CD4-positive, alpha-beta T cell treated with Interleukin-4 for 4 hours (primary cell): Measurements from ENCODE around the gene CNN2.

ENCODE experiments used
- DNase-seq: peaks from one replicate; pipeline ENCODE4 v3.0.0-alpha.2; 2020

The CNN2 gene

DNA sequence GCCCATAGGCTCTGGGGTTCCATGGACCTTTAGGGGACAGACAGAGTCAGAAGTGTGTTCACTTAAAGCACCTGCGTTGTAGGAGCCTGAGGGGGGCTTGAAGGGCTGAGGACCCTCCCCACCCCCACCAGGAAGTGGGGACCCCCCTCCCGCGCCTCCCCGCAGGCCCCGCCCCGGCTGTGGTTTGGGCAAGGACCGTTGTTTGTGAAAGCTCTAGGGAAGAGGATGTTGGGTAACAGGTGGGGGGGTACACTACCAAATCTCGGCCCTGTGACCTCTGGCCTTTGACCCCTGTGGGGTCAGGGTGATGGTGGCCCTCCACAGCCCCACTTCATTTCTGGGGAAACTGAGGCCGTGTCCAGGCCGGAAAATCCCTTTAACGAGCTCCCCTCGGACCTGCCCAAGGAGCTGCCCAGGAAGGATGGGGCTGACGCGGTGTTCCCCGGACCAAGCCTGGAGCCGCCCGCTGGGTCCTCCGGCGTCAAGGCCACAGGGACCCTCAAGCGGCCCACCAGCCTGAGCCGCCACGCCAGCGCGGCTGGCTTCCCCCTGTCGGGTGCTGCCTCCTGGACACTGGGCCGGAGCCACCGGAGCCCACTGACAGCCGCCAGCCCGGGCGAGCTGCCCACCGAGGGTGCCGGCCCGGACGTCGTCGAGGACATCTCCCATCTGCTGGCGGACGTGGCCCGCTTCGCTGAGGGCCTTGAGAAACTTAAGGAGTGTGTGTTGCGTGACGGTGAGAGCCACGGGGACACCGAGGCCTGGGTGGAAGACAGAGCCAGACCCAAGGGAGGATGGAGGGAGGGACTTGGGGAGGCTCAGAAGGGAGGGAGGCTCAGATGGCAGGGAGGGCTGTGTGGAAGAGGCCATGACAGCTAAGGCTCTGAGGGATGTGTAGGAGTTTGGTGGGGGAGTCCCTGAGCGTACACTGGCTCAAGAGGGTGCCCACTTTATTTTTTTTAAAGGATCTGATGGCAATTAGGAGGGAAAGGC is 41.9 kb downstream of the CNN2 start:
- DNase-seq = peak; percentile 79

DNA sequence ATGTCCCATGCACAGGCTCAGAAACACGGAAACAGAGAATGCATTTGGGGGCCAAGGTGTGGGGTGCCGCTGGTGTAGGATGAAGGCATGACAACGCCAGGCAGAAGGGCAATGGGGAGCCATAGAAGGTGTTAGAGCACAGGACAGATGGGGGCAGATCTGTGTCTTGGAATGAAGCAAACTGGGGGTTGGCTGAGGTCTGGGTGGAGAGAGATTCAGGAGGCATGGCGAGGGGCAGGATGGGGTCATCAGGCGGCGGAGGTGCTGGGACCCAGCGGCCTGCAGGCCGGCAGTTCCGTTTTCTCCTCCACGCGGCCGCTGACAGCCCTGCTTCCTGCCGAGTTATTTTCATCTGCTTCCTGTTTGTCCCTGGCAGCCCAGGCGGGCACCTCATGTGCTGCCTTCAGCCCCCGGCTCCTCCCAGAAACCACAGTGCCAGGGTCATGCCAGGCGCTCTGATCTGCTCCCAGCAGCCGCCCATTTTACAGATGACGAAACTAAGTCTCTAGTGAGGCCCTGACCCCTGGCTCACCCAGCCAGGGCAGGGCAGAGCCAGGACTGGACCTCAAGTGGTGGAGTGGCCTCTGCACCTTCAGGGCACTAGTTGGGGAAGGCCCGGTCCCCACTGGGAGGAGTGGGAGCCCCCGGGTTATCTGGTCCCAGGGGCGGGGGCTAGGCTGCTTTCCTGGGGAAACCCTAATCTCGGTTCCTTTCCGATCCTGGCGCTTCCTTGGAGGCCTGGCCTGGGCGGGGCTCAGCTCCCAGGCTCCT is 42.8 kb downstream of the CNN2 start:
- peak; percentile 85 for DNase-seq

DNA sequence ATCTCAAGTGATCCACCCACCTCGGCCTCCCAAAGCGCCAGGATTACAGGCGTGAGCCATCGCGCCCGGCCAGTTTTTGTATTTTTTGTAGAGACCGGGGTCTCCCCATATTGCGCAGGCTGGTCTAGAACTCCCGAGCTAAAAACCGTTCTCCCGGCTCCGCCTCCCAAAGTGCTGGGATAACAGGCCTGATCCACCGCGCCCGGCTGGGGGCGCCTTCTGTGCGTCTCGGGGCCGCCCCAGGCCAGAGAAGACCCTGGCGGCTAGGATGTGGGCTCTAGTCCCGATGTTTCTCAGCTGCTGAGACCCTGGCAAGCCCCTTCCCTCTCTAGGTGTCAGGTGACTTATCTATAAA is 44.1 kb downstream of the CNN2 start:
- no peak for DNase-seq

DNA sequence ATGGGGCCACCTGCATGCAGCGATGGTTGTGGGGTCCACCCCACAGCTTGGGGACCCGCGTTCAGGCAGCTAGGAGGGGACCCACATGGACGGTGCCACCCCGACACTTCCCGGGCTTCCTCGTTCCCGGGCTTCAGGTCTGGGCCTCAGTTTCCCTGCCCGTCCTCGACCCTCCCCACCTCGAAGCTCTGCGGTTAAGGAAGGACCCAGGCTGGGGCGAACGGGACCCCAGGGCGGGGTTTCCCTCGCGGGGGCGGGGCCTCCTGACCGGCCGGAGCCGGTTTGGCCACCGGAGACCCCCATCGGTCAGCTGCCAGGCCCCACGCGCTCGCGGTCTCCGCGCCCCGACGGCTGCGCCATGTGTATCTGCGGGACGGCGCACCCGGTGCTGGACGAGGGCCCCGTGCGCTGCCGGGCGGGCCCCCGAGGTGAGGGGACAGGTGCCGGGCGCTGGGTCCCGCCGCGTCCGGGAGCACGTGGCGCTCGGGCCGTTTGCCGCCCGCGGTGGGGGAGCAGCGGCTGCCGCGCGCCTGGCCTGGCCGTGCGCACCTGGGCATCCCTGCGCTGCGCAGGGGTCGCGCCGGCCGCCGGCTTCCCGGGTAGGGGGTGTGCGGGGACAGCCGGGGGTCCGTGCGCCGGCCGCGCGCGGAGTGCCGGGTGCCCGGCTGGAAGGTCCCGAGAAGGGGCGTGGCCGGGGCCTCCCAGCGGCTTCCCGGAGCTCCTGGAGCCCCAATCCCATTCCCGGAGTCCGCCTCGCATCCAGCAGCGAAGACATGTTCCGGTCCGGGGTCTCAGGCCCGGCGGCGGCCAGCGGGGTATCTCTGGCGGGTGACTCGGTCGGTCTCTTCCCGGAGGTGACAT is 44.8 kb downstream of the CNN2 start:
- no peak for DNase-seq

DNA sequence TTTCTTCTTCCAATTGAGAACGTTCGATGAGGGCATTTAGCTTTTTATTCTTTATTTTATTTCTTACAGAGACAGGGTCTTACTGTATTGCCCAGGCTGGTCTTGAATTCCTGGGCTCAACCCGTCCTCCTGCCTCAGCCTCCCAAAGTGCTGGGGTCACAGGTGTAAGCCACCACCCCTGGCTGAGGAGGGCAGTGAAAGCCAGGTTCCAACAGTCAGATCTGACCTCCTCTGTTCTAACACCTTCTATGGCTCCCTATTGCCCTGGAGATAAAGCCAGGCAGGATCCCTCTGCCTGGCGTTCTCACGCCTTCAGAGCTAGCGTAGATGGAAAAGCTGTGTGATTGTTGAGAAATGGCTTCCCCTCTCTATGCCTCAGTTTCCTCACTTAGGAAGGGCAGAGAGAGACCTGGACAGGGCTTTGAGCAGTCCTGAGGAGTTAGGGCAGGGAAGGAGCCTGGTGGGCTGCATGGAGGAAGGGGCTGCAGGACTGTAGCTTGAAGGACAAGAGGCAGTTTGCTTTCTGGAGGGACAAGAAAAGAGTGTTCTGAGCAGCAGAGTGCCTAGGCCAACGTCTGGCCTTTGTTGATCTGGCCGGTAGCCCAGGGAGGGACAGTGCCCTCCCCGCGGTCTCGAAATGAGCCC is 46.1 kb downstream of the CNN2 start:
- DNase-seq = no peak

DNA sequence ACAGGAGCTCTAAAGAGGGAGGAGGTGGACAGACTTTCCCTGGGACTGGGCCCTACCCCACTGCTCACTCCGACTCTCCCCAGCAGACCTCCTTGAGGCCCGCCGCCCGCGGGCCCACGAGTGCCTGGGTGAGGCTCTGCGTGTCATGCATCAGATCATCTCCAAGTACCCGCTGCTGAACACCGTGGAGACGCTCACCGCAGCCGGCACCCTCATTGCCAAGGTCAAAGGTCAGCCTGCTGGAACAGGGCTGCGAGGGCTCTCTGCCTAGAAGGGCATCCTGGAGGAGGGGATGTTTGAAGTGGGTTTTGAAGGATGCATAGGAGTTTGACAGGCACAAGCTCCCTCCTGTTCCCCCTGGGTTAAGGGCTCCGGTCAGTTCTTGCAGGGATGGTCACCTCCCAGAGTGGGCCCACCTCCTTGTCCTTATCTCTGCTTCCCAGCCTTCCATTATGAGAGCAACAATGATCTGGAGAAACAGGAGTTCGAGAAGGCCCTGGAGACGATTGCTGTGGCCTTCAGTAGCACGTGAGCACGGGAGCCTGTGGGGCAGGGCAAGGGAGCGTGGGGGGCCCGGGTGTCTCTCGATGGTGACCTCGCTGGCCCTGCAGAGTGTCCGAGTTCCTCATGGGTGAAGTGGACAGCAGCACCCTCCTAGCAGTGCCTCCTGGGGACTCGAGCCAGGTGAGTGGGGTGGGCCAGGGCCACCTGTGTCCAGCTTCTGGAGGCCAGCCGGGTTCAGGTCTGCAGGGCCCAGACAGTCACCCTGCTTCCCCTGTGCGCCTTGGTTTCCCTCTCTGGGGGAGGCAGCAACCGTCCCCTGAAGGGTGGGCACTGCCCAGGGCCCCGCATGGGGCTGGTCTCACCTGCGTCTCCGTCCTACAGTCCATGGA is 46.9 kb downstream of the CNN2 start:
- no peak for DNase-seq

DNA sequence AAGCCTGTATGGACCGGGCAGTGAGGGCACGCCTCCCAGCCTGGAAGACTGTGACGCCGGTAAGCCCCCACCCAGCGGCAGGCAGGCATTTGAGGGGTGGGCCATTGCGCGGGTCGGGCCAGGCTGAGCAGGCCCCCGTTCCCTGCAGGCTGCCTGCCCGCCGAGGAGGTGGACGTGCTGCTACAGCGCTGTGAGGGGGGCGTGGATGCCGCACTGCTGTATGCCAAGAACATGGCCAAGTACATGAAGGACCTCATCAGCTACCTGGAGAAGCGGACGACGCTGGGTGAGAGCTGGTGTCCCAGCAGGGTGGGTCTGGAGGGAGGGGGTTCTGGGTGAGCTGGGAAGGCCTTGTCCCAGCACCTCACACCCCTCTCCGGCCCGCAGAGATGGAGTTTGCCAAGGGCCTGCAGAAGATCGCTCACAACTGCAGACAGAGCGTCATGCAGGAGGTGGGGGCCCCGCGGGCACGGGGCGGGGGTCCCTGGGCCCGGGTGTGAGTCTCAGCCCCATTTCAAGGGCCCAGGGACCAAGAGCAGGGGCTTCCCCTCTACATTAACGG is 47.6 kb downstream of the CNN2 start:
- DNase-seq = no peak

DNA sequence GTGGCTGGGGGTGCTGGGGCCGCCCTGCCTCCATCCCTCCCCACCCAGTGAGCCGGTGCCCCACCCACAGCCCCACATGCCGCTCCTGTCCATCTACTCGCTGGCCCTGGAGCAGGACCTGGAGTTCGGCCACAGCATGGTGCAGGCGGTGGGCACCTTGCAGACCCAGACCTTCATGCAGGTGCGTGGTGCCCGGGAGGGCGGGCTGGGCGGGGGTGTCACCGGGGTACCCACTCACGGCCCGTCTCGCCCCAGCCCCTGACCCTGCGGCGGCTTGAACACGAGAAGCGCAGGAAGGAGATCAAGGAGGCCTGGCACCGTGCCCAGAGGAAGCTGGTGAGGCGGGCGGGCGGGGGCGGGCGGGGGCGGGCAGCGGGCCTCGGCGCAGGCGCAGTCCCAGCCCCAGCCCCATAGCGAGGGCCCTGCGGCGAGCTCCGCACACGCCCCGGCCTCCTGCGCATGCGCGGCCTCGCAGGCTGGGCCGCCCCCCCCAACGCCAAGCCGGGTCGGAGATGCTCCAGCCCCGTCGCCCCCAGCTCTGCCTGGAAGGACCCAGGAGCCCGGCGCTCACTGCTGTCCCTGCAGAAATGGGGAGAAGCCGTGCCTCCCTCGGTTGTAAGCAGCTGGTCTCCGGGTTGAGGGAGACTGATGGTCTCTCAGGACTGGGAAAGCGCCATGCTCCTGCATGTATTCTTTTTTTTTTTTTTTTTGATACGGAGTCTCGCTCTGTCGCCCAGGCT is 48.3 kb downstream of the CNN2 start:
- peak; percentile 94 for DNase-seq

DNA sequence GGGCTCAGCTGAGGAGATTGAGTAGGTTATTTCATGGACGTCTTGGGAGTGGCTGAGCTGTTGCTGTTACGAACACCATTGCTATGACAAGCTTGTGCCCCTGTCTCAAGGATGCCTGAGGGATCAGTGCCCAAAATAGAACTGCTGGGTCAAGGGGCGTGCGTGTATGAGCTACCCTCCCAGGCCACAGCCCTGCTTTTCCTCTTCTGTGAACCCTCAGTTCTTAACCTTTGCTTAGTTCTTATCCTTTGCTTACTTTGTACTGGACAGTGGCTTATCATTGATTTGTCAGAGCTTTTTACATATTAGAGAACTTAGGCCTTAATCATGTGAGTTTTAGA is 49.6 kb downstream of the CNN2 start:
- no peak for DNase-seq

DNA sequence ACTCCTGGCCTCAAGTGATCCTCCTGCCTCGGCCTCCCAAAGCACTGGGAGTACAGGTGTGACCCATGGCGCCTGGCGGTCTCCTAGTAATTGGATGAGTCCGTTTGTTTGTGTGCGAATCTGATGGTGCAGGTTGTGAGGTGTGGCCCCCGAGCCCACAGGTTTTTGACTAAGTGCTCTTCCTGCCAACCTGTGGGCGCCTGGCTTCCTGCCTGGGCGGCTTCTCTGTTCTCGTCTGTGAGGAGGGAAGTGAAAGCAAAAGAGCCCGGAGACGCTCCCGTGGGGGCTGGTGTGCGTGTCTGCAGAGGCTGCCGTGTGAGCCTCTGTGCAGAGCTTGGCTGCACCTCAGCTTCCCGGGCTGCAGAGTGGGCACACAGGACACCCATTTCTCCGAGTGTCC is 50.5 kb downstream of the CNN2 start:
- peak; percentile 98 for DNase-seq

DNA sequence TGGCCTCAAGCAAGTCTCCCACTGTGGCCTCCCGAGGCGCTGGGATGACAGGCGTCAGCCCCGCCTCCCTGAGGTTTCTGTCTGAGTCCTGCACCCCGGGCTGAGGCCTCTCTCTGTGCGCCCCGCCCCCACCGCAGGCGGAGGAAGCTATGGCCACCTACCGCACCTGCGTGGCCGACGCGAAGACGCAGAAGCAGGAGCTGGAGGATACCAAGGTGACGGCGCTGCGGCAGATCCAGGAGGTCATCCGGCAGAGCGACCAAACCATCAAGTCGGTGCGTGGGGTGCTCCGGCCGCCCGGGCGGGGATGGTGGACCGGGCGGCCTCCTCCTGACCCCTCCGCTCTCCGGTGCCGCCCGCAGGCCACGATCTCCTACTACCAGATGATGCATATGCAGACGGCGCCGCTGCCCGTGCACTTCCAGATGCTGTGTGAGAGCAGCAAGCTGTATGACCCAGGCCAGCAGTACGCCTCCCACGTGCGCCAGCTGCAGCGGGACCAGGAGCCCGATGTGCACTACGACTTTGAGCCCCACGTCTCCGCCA is 53.2 kb downstream of the CNN2 start:
- peak; percentile 67 for DNase-seq

DNA sequence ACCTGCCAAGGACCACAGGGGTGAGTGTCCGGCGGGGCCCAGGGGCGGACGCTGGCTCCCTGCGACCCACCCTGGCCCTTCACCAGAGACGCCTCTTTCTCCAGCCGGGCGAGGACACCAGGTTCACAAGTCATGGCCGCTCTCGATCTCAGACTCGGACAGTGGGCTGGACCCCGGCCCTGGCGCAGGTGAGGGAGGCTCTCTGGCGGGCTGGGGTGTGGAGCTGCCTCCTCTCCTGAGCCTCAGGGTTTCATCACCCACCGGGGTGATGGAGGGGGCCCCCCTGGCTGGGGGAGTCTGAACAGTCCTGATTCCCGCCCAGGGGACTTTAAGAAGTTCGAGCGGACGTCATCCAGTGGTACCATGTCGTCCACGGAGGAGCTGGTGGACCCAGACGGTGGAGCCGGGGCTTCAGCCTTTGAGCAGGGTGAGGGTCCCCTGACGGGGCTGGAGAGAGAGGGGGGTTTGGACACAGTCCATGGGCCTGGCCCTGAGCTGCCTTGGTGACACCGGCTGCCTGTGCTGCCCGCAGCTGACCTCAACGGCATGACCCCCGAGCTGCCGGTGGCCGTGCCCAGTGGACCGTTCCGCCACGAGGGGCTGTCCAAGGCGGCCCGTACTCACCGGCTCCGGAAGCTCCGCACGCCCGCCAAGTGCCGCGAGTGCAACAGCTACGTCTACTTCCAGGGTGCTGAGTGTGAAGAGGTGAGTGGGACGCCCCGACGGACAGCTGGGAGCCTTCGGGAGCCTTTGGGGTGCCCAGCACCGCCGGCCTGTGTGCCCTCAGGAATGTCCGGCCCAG is 54.2 kb downstream of the CNN2 start:
- no peak for DNase-seq

DNA sequence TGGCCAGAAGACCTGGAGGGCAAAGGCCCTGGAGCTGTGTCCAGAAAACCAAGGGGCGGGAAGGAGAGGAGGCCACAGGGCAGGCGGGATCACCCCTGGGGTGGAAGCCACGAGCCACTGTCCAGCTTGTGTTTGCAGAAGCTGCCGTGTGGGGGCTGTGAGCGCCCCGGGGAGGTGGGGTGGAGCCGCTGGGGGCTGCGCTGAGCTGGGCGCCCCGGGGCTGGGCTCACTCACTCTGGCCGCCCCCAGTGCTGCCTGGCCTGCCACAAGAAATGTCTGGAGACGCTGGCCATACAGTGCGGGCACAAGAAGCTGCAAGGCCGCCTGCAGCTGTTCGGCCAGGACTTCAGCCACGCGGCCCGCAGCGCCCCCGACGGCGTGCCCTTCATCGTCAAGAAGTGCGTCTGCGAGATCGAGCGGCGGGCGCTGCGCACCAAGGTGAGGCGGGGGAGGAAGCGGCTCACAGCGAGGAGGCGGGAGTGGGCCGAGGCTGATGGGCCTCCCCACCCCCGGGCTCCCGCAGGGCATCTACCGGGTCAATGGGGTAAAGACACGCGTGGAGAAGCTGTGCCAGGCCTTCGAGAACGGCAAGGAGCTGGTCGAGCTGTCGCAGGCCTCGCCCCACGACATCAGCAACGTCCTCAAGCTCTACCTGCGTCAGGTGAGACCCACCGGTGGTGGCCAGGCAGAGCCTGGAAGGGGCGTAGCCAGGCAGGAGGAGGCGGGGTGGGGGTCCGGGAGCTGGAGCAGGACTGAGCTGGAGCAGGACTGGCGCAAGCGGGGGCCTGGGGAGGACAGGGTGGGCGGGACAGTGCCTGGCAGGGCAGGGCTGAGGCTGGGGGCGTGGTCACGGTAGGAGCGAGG is 55.1 kb downstream of the CNN2 start:
- no peak for DNase-seq

DNA sequence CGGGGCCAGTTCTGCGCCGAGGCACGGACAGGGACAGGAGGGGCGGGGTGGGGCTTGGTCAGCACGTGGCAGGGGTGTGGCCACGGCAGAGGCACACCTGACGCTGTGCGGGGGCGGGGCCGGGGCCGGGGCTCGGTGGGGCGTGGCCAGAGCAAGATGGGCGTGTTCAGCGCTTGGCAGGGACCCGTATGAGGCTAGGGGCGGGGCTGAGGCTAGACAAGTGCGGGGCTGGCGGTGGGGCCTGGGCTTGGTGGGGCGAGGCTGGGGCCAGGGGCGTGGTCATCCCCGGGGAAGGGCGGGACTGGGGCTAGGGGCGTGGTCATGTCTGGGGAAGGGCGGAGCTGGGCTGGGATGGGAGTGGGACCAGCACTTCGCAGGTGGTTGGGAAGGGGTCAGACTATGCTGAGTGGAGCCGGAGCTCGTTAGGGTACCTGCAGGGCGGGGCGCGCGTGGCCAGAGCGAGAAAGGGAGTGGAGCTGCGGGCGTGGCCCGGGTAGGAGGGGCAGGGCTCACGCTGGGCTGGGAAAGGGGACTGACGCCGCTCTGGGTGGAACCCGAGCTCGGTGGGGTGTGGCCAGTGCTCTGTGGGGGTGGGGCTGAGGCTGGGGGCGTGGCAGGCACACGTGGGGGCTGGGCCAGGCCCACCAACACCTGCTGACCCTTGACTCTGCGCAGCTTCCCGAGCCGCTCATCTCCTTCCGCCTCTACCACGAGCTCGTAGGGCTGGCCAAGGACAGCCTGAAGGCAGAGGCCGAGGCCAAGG is 55.9 kb downstream of the CNN2 start:
- peak; percentile 84 for DNase-seq

DNA sequence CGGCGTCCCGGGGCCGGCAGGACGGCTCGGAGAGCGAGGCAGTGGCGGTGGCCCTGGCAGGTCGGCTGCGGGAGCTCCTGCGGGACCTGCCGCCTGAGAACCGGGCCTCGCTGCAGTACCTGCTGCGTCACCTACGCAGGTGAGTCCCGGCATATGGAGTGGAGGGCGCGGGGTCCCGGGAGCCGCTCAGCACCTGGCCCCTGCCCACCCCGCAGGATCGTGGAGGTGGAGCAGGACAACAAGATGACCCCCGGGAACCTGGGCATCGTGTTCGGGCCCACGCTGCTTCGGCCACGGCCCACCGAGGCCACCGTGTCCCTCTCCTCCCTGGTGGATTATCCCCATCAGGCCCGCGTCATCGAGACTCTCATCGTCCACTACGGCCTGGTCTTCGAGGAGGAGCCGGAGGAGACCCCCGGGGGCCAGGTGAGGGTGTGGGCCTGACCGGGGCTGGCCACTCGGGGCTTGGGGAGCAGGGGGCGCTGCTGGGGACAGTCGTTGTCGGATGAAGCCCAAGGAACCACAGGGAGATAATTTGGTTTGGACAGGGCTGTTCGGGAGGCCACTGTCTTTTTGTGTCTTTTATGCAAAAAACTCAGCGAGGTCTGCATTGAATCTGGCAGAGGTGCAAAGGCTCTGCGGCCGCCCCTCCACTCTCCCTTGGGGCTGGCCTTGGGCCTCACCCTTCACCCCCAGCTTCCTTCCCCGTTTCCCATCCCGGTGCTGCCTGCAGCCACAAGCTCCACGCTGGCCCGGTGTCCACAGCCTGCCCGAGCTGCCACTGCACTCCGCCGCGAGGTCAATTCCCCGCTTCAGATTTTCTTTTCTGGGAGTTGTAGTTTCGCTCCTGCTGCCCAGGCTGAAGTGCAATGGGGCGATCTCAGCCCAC is 56.8 kb downstream of the CNN2 start:
- no peak for DNase-seq
